Measurements from ENCODE around the gene RNF10. TPM values are rescaled to one million over a fixed set of nuclear protein-coding genes. Genes with fewer than 3 reads are reported as not detected.
A peak's percentile ranks its signal among the peaks of the same experiment; 100 is the strongest.

RNF10 gene
- total and polyA plus RNA-seq, 8 donors = 124 to 656 (median 191) TPM

DNA sequence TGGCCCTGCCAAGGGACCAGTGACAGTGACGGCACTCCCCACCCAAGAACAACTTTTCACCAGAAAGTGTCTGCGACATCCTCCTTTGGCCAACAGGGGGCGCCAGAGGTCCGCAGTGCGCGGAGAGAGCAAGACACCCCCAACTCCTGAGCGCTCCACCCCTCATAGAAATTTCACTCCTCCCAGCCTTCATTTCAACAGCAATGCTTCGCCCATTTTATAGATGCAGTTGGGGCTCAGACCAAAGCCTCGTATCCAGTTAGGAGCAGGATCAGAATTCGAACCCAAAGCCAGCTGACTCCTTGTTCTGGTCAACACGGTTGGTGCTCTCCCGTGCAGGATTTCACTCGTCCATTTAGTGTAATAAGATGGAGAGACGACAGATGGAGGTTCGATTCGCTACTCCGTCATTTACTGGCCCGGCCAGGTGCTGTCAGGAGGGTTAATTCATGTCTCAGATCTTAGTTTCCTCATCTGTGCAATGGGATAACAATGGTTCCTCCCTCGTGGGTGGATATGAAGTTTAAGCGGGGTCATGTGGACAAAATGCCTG is 49.4 kb downstream of the RNF10 start:
- intact Hi-C loops (cut with DNase I; ENCODE audit: low total_unique reads) = loop anchor here (10.0 kb wide), 1 partner anchor 131 kb away; the partner anchor contains the start of gene UNC119B
- WGBS, 5 donors = 18 to 23% (median 19%) methylated on average over 20 of the region's 20 CpGs
- Histone ChIP-seq H3K9me3 (no peaks in the 10 kb centered on the region), H3K27me3 (peaks cover 0 to 12% (median 0%) of the 10 kb centered on the region in 3 donors), H3K36me3 (peaks cover 9 to 16% (median 16%) of the 10 kb centered on the region in 4 donors), H3K4me3 (peak overlapping the region in 2 of 4 donors; percentile 41 to 52), H3K4me1 (peaks cover 20 to 47% (median 39%) of the 10 kb centered on the region in 4 donors), H3K27ac (no peak overlapping the region)
- TF ChIP-seq EP300 (IDR thresholded peaks at IDR 0.05) (no peak), CTCF (IDR thresholded peaks at IDR 0.05) (peak in 5 of 7 experiments; percentile 71 to 89 (median 83))
- DNase-seq = peak; percentile 81 to 90

DNA sequence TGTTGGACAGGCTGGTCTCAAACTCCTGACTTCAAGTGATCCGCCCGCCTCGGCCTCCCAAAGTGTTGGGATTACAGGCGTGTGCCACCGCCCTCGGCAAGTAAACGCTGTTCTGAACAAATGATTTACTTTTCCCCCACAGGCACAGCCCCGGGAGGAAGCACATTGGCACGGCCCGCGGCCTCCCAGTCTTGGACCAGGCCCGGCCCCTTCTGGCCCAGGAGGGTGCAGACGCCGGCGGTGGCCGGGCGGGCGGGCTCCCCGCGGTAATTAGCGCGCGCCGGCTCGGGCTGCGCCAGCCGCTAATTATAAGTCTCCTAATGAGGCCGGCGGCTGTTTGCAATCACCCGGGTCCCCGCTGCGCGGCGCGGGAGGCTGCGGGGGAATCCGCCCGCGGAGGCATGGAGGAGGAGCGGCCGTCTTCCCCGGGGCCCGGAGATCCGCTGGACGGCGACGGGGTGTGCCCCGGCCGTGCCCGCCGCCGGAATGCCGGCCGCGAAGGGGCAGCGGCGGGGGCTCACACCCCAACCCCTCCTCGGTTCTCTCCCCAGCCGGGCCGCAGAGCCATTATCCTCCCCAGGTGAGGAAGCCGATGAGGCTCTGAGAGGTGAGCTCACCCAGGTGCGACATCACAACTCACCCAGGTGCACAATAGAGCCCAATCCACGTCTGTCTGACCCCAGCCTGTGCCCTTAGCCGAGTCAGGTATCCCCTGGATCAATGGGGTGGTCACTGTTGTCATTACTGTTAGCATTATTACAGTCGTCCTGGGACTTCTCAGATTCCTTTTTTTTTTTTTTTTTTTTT is 50.4 kb downstream of the RNF10 start:
- WGBS, 5 donors = 1 to 3% (median 2%) methylated on average over 31 to 65 of the region's 65 CpGs

GRCh38 chr12:120586206-120586605 is 52.0 kb downstream of the RNF10 start:
- peaks cover 20 to 33% (median 27%) of the 10 kb centered on the region in 4 donors for H3K4me1 ChIP-seq
- no peaks in the 10 kb centered on the region for H3K36me3 ChIP-seq
- H3K27ac ChIP-seq = no peak overlapping the region
- H3K9me3 ChIP-seq = no peaks in the 10 kb centered on the region
- H3K27me3 ChIP-seq = peaks cover 0 to 12% (median 0%) of the 10 kb centered on the region in 3 donors
- DNase-seq = no peak
- no peak overlapping the region for H3K4me3 ChIP-seq
- WGBS, 5 donors = 62 to 76% (median 72%) methylated on average over 7 of the region's 7 CpGs
- TF ChIP-seq CTCF (IDR thresholded peaks at IDR 0.05) (no peak), EP300 (IDR thresholded peaks at IDR 0.05) (no peak), POLR2A (IDR thresholded peaks at IDR 0.05) (no peak), POLR2AphosphoS5 (IDR thresholded peaks at IDR 0.05) (no peak)
- intact Hi-C loops (cut with DNase I; ENCODE audit: low total_unique reads) = loop anchor here (10.0 kb wide), 1 partner anchor 129 kb away; the partner anchor contains the start of gene UNC119B

More for the DNA sequence above, 50.4 kb downstream of the RNF10 start:
- H3K27me3 ChIP-seq = peaks cover 0 to 12% (median 0%) of the 10 kb centered on the region in 3 donors
- peaks cover 0 to 6% (median 6%) of the 10 kb centered on the region in 4 donors for H3K36me3 ChIP-seq
- peak overlapping the region; percentile 41 to 52 (median 46) for H3K4me3 ChIP-seq
- TF ChIP-seq CTCF (IDR thresholded peaks at IDR 0.05) = peak in 4 of 7 experiments; percentile 18 to 33 (median 26)
- TF ChIP-seq POLR2AphosphoS5 (IDR thresholded peaks at IDR 0.05) = peak in 1 of 3 donors; percentile 16
- no peak for TF ChIP-seq EP300 (IDR thresholded peaks at IDR 0.05)
- peak overlapping the region; percentile 21 to 66 (median 30) for H3K27ac ChIP-seq
- peak; percentile 75 to 76 for DNase-seq
- H3K9me3 ChIP-seq = no peaks in the 10 kb centered on the region
- H3K4me1 ChIP-seq = peaks cover 20 to 46% (median 39%) of the 10 kb centered on the region in 4 donors
- intact Hi-C loops (cut with DNase I; ENCODE audit: low total_unique reads) = loop anchor here (10.0 kb wide), 1 partner anchor 130 kb away; the partner anchor contains the start of gene UNC119B

DNA sequence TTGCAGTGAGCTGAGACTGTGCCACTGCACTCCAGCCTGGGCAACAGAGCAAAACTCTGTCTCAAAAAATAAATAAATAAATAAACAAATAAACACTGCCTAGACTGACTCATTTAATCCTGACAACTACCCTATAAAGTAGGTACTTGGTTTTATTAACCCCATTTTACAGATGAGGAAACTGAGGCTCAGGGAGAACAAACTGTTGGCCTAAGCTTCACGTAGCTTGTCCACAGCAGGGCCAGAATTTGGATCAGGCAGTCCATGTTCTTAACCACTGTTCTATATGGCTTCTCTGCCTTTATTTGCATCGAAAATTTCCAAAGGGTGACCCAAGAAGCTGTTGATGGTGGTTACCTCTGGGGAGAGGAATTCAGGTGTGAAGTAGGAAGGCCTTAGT is 52.7 kb downstream of the RNF10 start:
- Histone ChIP-seq H3K36me3 (no peaks in the 10 kb centered on the region), H3K4me1 (peaks cover 18 to 28% (median 23%) of the 10 kb centered on the region in 4 donors), H3K27me3 (peaks cover 0 to 12% (median 0%) of the 10 kb centered on the region in 3 donors), H3K4me3 (no peak overlapping the region), H3K9me3 (no peaks in the 10 kb centered on the region), H3K27ac (no peak overlapping the region)
- 84 to 97% (median 88%) methylated on average over 2 of the region's 2 CpGs for WGBS, 5 donors
- no peak for DNase-seq
- no peak for TF ChIP-seq EP300 (IDR thresholded peaks at IDR 0.05)
- TF ChIP-seq POLR2AphosphoS5 (IDR thresholded peaks at IDR 0.05) = no peak
- no peak for TF ChIP-seq POLR2A (IDR thresholded peaks at IDR 0.05)
- TF ChIP-seq CTCF (IDR thresholded peaks at IDR 0.05) = no peak
- intact Hi-C loops (cut with DNase I; ENCODE audit: low total_unique reads) = loop anchor here (10.0 kb wide), 1 partner anchor 128 kb away; the partner anchor contains the start of gene UNC119B

Measured in stomach (tissue), 9 donors.